Keratinocyte (primary cell): Measurements from ENCODE around the gene MRPS10. TPM values are rescaled to one million over a fixed set of nuclear protein-coding genes. Genes with fewer than 3 reads are reported as not detected.

Source experiments
- DNase-seq: peaks from one replicate; pipeline ENCODE4 v3.0.0-alpha.2; 2011; ENCODE audit warnings: low read depth, missing footprints, low spot score
- FAIRE-seq: peaks from 2 replicates; lab custom pipeline; 2011; peaks lifted over from hg19 to GRCh38; lab: Jason Lieb, UNC
- H2AFZ ChIP-seq: 2 replicates; pipeline ENCODE4 v1.6.0; 2012; ENCODE audit warnings: low read length, control low read depth, inconsistent platforms; ENCODE audit not compliant: control insufficient read depth
- H3K27ac ChIP-seq: 2 replicates; pipeline ENCODE4 v1.5.1; 2011; ENCODE audit warnings: low read length; ENCODE audit not compliant: control insufficient read depth, insufficient read depth
- H3K27me3 ChIP-seq: 3 replicates; pipeline ENCODE4 v1.6.0; 2011; ENCODE audit warnings: low read length; ENCODE audit not compliant: control insufficient read depth, insufficient read depth; ENCODE audit errors: extremely low read depth
- H3K36me3 ChIP-seq, 2 experiments: 2 replicates in 1 of 2; 3 replicates in 1 of 2; pipeline ENCODE4 v1.5.1; 2011; ENCODE audit warnings: low read length in 2 of 2, mild to moderate bottlenecking in 1 of 2; ENCODE audit not compliant: control insufficient read depth in 2 of 2, insufficient read depth in 2 of 2; ENCODE audit errors: extremely low read depth in 1 of 2
- H3K4me1 ChIP-seq: 3 replicates; pipeline ENCODE4 v1.5.1; 2011; ENCODE audit warnings: low read length; ENCODE audit not compliant: control insufficient read depth, insufficient read depth; ENCODE audit errors: extremely low read depth
- H3K4me2 ChIP-seq: 3 replicates; pipeline ENCODE4 v1.6.0; 2011; ENCODE audit warnings: low read depth, low read length; ENCODE audit not compliant: control insufficient read depth, insufficient read depth; ENCODE audit errors: extremely low read depth
- H3K4me3 ChIP-seq, 3 experiments: fragments of 200-600 bp in 1 of 3; sonication (generic) in 1 of 3; 2 replicates in 2 of 3; 3 replicates in 1 of 3; pipeline ENCODE4 v1.5.1; 2011 to 2016; ENCODE audit warnings: low read length in 3 of 3, mild to moderate bottlenecking in 3 of 3, control low read depth in 2 of 3, inconsistent platforms in 1 of 3, low read depth in 1 of 3, mixed read lengths in 1 of 3, mixed run types in 1 of 3, moderate library complexity in 1 of 3; ENCODE audit not compliant: control insufficient read depth in 2 of 3, insufficient read depth in 2 of 3; ENCODE audit errors: extremely low read depth in 1 of 3
- H3K79me2 ChIP-seq: 2 replicates; pipeline ENCODE4 v1.6.0; 2012; ENCODE audit warnings: low read length; ENCODE audit not compliant: control insufficient read depth, insufficient read depth
- H3K9ac ChIP-seq: 3 replicates; pipeline ENCODE4 v1.6.0; 2011; ENCODE audit warnings: low read length; ENCODE audit not compliant: control insufficient read depth, insufficient read depth; ENCODE audit errors: extremely low read depth
- H3K9me1 ChIP-seq: 3 replicates; pipeline ENCODE4 v1.6.0; 2011; ENCODE audit warnings: low read length; ENCODE audit not compliant: control insufficient read depth, insufficient read depth; ENCODE audit errors: extremely low read depth
- H3K9me3 ChIP-seq: 2 replicates; pipeline ENCODE4 v1.5.1; 2012; ENCODE audit warnings: low read depth, low read length; ENCODE audit not compliant: control insufficient read depth
- H4K20me1 ChIP-seq: 3 replicates; pipeline ENCODE4 v1.6.0; 2011; ENCODE audit warnings: low read length; ENCODE audit not compliant: control insufficient read depth, insufficient read depth; ENCODE audit errors: extremely low read depth
- CTCF ChIP-seq, 3 experiments: IDR thresholded peaks in 1 of 3; conservative IDR thresholded peaks in 1 of 3; optimal IDR thresholded peaks in 1 of 3; 2 replicates in 2 of 3; 3 replicates in 1 of 3; pipeline versions ENCODE3 to v1.5.1; 2011; ENCODE audit warnings: low read length in 3 of 3, mild to moderate bottlenecking in 3 of 3, moderate library complexity in 2 of 3, control low read depth in 1 of 3, inconsistent platforms in 1 of 3; ENCODE audit not compliant: insufficient read depth in 2 of 3; ENCODE audit errors: extremely low read depth in 1 of 3
- EZH2 ChIP-seq: IDR thresholded peaks from one replicate; pipeline ENCODE4 v1.6.1; 2012; ENCODE audit warnings: inconsistent platforms, mild to moderate bottlenecking, low read length, moderate library complexity
- dilution Hi-C: fragments of 300-500 bp; cut with MboI; formaldehyde crosslinking; loops from one replicate; pipeline ENCODE4 v1.7.0; 2020; ENCODE audit warnings: low sequenced_read_pairs; ENCODE audit not compliant: extremely low pct_ligation_motif_present
- polyA plus RNA-seq, 5 experiments: library from polyadenylated mRNA; depleted of rRNA in 3 of 5; stranded (reverse) in 3 of 5; stranded (forward) in 1 of 5; unstranded in 1 of 5; fragments of >200 nt; gene quantifications; 1 replicate in 1 of 5; 2 replicates in 3 of 5; 3 replicates in 1 of 5; pipeline versions ENCODE4 v1.2.1 to v1.2.3, GENCODE V29; 2011 to 2012; ENCODE audit warnings: missing spikeins in 2 of 5, low read depth in 1 of 5, low replicate concordance in 1 of 5

The MRPS10 gene
- polyA plus RNA-seq, 1 donor (not counting 4 experiments of a cell fraction or from before 2014, with no cell fraction given) = 80.1 TPM

GRCh38 chr6:42254505-42254904, 36.8 kb upstream of the MRPS10 start:
- H3K4me2 ChIP-seq = no peak overlapping the region
- H3K4me1 ChIP-seq = peaks cover 14% of the 10 kb centered on the region
- no peak overlapping the region for H3K4me3 ChIP-seq
- dilution Hi-C loops = no loop called here
- no peaks in the 10 kb centered on the region for H3K9me1 ChIP-seq
- no peak overlapping the region for H3K9ac ChIP-seq
- TF ChIP-seq CTCF (optimal IDR thresholded peaks at IDR 0.05 in 1 of 3, IDR thresholded peaks at IDR 0.05 in 1 of 3, conservative IDR thresholded peaks at IDR 0.05 in 1 of 3; ENCODE audit: extremely low read depth in 1 of 3, insufficient read depth in 2 of 3, low read length in 3 of 3) = no peak
- no peak overlapping the region for H3K27ac ChIP-seq
- H3K27me3 ChIP-seq = no peaks in the 10 kb centered on the region
- no peaks in the 10 kb centered on the region for H3K79me2 ChIP-seq
- no peaks in the 10 kb centered on the region for H3K9me3 ChIP-seq
- H3K36me3 ChIP-seq = peaks cover 10 to 17% of the 10 kb centered on the region in 2 experiments
- H4K20me1 ChIP-seq = no peaks in the 10 kb centered on the region
- no peak overlapping the region for H2AFZ ChIP-seq
- DNase-seq (no peak), FAIRE-seq (no peak)

- H3K36me3 ChIP-seq = peaks cover 10 to 17% of the 10 kb centered on the region in 2 experiments
- no peaks in the 10 kb centered on the region for H3K79me2 ChIP-seq
- no peak overlapping the region for H2AFZ ChIP-seq
- H3K4me1 ChIP-seq = peaks cover 23% of the 10 kb centered on the region
- no peak overlapping the region for H3K4me3 ChIP-seq
- TF ChIP-seq CTCF (optimal IDR thresholded peaks at IDR 0.05 in 1 of 3, IDR thresholded peaks at IDR 0.05 in 1 of 3, conservative IDR thresholded peaks at IDR 0.05 in 1 of 3; ENCODE audit: extremely low read depth in 1 of 3, insufficient read depth in 2 of 3, low read length in 3 of 3) (no peak), EZH2 (no peak)
- DNase-seq (no peak), FAIRE-seq (no peak)
- H3K9ac ChIP-seq = no peak overlapping the region
- H3K9me1 ChIP-seq = no peaks in the 10 kb centered on the region
- dilution Hi-C loops = no loop called here
- H4K20me1 ChIP-seq = no peaks in the 10 kb centered on the region
- no peaks in the 10 kb centered on the region for H3K27me3 ChIP-seq
- no peak overlapping the region for H3K4me2 ChIP-seq
- H3K27ac ChIP-seq = no peak overlapping the region
- no peaks in the 10 kb centered on the region for H3K9me3 ChIP-seq
Measured at GRCh38 chr6:42251911-42252637, 34.4 kb upstream of the MRPS10 start.
